Activated CD8-positive, alpha-beta memory T cell treated with anti-CD3 and anti-CD28 coated beads for 24 hours (primary cell): ENCODE results near the gene AAK1.
"Not testable (repeated sequence)": the region's sequence is repeated elsewhere in the genome, so short reads cannot be mapped to it uniquely, and the experiment has no call there.

Experiments used
- DNase-seq: peaks from one replicate; pipeline ENCODE4 v3.0.0-alpha.2; 2020

Gene AAK1

DNA sequence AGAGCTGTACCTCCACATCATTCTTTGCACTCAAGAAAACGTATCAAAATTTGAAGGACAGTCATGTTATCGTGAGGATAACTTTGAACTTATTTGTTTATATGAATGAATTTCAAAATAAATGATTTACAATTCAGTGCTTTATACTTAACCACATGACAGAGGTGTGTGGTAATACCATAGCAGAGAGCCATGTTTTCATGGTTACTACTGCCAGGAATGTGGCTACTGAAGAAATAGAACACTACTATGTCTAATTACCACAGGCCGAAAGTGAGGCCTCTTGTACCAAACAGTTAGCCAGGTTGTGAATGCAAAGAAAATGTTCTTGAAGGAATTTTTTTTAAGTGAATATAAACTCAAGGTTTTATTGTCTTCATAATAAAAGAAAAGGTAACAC, 49.2 kb downstream of the AAK1 start:
- DNase-seq = no peak

DNA sequence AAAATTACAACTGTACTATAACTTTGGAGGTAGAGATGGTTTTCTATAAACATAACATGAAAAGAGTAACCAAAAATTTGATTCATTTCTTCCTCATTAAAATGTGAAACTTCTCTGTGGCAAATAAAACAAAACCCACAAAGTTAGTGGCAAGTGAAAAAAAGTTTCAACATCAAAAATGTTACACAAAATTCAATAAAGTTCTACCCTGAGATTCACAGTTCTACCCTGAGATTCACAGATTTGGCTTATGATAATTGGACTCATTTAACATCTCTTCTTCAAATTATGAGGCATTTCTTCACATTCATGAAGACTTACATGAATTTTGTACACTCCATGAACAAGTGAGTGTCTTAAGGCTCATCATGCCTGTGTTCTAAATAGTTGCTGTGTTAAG, 51.0 kb downstream of the AAK1 start:
- no peak for DNase-seq

DNA sequence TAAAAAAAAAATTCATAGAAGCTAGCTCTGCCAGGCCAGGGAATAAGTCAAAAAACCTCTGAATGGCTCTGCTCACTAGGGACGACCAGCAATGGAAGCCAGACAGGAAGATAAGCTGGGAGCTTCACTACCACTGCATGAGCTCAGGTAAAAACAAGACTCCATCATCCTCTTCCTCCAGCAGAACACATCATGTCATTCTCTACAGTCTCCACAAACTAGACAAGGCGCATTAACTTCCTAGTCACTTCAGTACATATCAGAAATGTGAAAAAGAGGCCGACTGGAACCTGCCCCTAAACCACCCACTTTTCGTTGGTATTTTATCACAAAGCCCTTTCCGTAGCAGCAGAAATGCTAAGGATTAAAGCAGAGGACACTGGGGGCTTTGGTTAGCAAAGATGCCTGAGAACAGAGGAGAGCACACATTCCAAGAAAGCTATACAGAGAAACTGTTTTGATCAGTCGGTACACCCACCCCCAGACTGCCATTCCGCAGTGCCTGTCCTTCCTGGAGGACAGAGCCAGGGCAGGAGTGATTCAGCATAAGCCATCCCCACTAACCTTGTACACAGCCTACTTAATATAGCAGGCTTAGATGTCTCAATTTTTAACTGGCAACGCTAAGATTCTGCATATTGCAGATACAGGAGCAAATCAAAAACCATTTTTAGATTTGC, 53.4 kb downstream of the AAK1 start:
- no peak for DNase-seq

DNA sequence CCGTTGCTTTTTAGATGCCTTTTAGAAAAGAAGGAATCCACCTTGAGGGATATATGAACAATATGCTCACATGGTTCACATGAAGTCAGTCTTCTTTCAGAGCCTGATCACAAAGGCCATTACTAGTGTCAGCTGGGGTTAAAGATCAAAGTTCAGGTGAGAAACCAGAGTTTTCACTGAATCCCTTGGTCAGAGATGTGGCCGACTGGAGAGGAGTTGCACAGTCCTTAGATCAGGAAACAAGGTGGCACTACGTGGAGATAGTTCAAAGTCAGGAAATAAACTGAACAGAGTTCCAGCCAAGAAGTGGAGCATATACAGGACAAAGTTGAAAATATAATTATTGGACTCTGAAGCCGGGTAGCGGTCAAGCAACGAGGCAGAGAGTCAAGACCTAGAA, 54.6 kb downstream of the AAK1 start:
- no peak for DNase-seq

DNA sequence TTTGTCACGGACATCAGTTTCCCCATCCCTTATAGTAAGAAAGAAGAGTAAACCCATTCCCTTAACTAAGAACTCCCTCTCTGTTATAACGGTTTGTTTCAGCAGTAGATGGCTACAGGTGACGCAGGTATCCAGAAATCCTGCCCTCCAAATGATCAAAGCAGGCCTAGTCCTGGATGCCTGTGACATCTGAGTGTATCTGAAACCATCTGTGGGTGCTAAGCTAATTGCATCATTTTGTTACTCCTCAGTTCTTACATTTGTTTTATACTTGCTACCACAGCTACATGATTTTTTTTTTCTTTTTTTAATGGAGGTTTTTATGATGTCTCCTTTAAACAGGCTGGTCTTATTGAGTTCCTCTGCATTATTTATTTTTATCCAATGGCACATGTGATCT, 55.1 kb downstream of the AAK1 start:
- DNase-seq = no peak

DNA sequence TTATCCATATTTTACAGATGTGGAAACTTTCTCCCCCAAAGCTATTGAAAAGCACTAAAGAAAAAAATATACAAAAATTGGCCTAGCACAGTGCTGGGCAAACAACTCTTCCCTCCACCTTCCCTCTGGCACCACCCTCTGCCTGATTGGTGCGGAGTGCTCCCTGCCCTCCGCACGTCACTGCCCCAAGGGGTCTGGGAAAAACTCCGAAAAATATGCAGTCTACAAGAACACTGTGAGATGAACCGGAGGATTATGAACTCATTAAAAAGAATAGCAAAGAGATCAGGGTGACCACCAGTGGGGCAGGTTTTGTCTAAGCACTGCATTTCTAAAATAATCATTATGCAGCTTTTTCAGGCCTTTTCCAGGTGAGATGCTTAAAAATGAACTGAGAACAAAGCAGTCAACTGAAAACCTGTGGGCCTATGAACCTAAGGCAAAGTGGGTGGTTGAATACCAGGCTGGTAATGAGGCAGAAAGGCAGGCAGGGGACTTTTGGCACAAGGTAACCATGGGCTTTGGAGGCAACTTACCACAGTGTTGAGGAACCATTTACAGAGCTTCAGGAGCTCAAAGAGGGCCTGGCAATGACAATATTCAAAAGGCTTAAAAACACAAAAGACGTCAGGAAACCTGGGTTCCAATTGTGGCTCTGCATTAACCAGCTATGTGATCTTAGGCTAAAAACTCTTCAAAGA, 57.5 kb downstream of the AAK1 start:
- no peak for DNase-seq

DNA sequence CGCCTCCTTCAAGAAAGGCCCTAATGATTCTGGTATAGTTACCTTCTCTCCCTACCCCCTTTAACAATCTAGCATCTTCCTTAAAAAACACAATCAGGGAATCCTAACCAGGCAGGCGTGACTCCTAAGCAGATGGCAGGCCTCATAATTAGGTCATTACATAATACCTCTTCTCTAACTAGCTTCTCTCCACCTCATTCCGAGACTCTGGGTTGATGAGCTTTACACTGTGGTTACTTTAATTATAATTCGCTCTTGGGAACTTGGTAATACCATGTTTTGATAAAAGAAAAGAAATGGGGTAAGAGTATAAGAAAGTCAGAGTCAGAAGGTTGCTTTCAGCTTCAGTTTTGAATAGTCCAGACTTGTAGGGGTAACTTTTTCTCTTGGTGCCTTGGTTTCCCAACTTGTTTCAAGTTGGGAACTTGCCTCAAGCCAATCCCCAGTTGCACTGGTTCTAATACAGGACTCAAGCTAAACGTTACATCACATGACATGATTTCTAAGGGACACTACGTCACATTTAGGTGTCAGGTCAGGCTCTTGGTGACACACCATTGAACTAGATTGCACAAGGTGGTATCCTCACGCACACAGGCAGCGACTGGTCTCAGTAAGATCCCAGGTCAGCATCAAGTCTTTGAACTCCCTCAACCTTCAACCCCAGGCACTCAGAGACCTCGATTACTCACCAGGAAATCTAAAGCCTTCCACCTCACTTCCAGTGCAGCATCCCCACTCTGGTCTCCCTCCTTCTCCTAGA, 59.2 kb downstream of the AAK1 start:
- DNase-seq = no peak

DNA sequence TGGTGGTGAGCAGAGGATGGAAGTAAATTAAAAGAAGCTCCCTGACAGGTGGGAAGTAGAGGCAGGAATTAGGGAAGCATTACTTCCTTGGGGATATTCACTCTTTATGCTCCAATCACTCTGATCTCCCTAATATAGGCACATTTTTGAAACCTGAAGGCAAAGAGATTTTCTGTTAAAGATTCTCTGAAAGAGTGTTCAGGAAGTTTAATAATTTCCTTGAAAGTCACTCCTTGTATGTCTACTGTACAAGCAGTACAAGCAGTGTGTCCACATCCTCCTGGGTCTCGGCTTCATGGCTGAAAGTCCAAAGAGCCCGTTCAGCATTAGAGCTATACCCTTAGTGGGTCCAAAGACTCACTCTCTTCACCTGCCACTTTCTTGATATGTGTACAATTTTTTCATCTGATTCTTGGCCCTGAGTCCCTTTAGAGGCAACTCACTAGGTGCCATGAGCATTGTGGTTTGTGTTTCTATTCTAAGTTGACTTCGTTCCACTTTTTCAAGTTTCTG, 60.2 kb downstream of the AAK1 start:
- no peak for DNase-seq

DNA sequence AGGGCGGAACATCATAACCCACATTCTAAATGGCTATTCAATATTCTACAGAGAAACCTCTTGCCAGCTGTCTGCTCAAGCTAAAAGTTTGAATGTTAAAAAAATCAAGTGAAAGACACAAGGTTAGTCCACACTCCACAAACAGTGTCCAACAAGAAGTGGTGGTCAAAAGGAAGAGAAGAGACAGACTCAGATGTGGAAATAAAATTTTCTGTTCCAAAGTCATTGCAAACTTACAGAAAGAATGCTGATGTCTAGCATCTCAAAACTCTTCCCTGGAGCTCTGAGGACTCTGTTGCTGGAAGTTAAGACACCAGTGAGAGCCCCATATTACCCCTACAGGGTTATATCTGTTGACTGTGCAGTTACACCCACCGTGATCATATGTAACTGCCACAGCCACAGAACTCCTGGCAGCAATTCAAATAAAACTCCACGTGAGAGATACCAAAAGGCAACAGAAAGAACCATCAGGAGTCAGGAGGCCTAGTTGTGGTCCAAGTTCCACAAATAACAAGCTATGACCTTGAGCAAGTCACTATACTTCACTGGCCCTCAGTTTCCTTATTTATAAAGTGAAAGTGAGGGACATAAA, 60.9 kb downstream of the AAK1 start:
- DNase-seq = no peak

DNA sequence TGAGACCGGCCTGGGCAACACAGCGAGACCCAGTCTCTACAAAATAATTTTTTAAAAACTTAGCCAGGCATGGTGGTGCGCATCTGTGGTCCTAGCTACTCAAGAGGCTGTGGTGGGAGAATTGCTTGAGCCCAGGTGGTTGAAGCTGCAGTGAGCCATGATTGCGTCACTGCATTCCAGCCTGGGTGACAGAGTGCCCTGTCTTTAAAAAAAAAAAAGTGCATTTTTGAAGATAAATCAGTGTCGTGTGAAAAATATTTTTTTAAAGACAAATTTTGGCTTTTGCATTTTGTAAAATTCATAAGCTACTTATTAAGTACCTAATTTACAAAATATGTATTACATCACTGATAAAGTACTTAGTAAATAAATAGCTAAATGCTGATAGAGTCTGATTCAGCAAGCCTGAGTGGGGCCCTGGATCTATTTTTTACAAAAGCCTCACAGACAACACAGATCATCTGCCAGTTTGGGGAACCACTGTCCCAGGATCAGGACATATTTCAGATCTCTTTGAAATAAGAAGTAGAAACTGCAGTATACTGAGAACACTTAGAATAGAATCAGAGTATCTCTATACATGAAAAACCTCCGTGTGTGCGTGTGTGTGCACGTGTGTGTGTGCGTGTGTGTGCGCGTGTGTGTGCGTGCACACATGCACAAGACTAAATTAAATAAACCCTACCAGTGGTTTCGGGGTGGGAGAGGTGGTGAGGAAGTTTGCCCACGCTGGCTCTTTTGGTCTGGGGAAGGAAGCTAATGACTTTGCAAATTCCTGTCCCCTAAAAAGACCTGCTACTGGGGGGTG, 61.6 kb downstream of the AAK1 start:
- DNase-seq = no peak

DNA sequence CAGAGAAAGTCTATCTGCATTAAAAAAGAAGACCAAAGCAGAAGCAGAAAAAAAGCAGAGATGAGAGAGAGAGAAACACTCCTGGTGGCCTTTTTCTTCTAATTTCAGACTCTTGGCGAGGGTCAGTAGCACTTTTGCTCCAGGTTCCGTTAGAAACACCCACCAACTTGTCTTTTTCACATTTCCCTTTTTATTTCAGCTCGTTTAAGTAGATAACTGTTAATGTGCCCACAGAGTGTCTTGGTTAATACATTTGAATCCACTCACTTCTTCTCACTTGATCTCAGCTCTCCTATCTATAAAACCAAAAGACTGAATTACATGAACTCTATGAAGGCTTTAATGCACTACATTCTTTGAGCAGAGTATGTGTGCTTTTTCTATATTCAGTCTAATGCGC, 63.1 kb downstream of the AAK1 start:
- no peak for DNase-seq

DNA sequence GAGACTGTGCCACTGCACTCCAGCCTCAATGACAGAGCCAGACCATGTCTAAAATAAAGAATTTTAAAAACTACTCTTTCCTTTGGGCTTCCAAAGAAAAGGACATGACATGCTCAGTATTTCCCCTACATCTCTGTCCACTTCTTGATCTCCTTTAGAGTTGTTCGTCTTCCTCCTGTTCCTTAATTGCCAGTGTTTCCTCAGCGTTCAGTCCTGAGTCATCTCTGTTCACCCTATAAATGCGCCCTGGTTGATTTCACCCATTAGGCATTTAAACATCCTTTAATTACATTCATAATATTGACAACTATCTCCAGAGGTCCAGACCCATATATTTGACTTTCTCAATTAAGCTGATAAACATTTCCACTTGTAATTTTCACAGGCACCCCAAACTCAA, 64.0 kb downstream of the AAK1 start:
- DNase-seq = no peak

DNA sequence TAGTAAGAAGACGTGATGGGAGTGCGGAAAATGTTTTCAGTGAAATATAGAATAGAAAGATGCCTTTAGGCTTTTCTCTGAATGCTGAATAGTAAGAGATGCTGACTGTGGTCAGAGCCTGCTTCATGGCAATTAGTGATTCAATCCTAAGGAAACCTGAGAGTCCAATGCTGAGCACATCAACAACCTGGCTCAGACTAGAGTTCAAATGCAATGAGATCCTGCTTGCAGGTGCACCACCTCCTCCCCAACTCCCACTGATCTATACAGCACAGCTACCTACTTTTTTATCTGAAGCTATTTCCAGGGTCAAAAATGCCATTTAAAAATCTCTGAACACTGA, 65.4 kb downstream of the AAK1 start:
- no peak for DNase-seq

DNA sequence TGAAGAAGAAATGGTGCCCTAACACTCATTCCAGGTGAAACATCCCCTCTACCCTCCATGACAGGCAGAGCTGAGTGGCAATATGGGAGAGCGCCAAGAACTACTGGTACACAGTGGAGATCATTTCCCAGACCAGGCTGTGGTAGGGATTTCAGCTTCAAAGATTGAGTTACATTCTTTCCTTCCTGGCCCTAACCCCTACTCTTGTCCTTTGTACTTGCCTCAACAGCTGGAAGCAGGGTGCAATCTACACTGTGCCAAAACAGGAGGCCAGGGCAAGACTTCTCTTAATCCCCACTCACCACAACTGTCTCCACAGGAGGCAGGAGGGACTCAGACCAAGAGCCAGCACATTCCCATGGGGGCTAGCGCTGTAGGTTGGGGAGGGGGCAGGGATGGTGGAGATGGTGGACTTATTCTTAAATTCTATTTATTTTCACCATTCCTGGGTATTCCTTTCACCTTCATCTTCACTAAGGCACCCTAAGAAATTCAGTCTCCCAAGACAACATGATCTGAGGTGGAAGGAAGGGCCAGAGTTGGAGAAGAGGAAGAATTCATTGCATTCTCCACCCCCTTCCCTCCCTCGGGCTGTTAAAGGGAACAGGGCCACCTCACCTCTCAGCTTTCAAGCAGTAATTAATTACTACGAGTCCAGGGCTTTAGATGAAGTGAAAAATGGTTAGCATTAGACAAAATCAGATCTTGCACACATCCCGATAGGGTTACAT, 65.9 kb downstream of the AAK1 start:
- DNase-seq = no peak

DNA sequence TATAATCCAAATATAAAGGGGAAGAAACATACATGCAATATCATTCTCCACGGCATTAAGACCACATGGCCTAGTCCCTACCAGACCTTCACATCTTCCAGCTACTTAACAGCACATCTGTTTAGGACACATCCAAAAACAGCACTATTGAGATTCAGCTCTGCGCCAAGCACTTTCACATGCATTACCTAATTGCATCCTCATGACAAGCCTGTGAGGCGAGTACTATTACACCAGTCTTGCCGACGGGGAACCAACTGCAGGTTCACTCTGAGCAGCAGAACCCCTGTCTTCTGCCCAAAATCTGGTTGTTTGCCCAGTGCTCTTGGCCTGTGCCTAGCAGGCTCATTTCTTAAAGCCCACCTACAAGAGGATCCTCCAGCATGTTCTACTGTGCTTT, 66.7 kb downstream of the AAK1 start:
- DNase-seq = no peak

DNA sequence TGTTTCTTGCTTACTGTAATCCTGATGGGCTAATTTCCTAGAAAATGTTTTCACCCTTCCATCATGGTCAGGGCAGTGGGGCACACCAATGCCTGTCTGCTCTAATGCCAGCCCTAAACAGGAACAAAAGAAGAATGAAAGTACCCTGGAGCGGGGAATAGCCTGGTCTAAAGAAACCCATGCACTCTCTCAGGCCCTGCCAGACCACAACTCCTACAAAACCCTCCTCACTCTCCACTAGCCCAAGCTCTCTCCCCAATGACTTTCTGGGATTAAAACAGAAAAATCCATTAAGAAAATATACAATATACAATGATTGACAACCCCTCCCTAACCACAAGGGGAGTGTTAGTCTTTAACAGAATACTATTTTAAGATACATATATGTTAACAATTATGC, 67.6 kb downstream of the AAK1 start:
- DNase-seq = no peak

DNA sequence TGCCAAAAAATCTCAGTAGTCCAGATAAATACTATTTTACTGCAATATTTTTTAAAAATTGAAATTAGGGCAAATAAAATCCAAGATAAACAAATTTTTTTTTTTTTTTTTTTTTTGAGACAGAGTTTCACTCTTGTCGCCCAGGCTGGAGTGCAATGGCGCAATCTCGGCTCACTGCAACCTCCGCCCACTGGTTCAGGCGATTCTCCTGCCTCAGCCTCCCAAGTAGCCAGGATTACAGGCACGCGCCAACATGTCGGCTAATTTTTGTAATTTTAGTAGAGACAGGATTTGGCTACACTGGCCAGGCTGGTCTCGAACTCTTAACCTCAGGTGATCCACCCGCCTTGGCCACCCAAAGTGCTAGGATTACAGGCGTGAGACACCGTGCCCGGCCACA, 68.2 kb downstream of the AAK1 start:
- DNase-seq = not testable (repeated sequence)

DNA sequence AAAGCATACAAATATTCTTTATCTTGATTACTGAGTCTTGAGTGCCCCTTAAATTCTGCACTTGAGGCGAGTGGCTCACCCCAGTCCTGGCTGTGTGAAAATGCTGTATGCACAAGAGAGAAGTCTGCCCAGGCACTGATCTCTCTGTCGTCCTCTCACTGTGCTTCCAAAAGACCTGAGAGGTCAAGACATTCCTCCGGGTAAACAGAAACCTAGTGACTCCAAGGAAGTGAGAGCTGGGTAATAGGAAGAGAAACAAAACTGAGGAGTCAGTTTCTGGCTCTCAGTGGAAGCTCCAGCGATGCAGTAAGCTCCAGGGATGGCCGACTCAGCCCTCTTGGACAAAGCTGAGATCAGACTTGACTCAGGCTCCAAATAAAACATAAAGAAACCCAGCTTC, 70.9 kb downstream of the AAK1 start:
- DNase-seq = no peak

DNA sequence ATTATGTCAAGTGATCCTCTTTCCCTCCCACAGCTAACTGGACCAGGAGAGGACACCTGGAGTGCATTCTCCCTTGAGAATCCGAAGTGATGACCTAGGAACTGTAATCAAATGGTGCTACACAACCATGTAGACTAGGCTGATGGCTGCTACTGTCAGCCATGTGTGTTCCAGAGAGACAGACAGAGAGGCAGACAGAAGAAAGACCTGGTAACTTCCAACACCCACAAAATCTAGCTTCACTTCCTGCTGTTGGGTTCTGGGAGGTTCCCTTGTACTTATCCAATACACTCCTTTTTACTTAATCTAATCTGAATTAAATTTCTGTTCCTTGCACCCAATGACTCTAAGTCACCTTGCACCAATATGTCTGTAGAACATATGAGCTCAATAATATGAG, 72.3 kb downstream of the AAK1 start:
- no peak for DNase-seq

DNA sequence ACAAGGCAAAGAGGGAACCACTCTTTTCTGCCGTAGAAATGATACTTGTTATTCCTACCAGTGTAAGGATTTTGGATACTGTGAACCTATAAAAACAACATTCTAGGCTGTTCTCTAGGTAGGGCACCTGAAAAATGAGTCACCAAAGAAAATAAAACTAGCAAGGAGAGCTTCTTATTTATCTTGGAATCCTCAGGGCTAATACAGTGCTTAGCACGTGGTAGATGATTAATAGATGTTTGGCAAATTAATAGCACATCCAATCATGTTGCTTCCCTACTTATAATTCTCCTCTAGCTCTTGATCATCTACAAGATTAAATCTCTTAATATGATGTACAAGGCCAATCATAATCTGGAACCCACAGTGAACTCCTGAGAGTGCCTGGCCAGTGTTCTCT, 73.1 kb downstream of the AAK1 start:
- no peak for DNase-seq

DNA sequence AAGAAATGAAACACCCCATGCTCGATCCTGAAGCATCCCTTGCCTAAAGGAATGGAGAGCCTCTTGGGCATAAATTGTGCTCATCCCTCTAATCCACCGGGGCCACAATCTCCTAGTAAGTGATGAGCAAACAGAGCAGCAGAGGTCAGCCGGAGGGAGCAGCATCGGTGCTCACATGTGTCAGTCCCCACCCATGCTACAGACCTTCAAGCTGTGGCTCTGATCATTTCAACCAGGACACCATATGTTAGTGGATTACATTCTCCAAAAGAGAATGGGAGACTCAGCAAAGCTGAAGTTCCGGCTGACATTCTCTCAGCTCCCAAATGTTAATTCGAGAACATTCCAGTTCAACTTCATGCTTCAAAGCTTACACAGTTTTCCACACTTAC, 75.6 kb downstream of the AAK1 start:
- DNase-seq = no peak
